Brain microvascular endothelial cell (primary cell): ENCODE results near the gene SH3TC2.

Source experiments
- DNase-seq: peaks from one replicate; pipeline ENCODE4 v3.0.0-alpha.2; 2020
- H3K27ac ChIP-seq: fragments of 250-450 bp; sonication (Bioruptor Pico); 2 replicates; pipeline ENCODE4 v1.5.1; 2020; ENCODE audit warnings: mild to moderate bottlenecking, moderate library complexity
- H3K27me3 ChIP-seq: fragments of 250-450 bp; sonication (Bioruptor Pico); replicated peaks from 2 replicates; pipeline ENCODE4 v1.5.1; 2020; ENCODE audit warnings: mild to moderate bottlenecking
- H3K36me3 ChIP-seq: fragments of 250-450 bp; sonication (Bioruptor Pico); replicated peaks from 2 replicates; pipeline ENCODE4 v1.5.1; 2020; ENCODE audit warnings: mild to moderate bottlenecking
- H3K4me3 ChIP-seq: 2 replicates; pipeline ENCODE4 v1.5.1; 2011; ENCODE audit warnings: low read depth, mild to moderate bottlenecking, control low read depth, low read length, moderate library complexity
- in situ Hi-C: cut with HindIII; loops from 2 replicates; pipeline ENCODE4 v1.10.0; 2017; ENCODE audit warnings: low sequenced_read_pairs, low pct_ligation_motif_present
- TF ChIP-seq, protein P1 (sequence below): IDR thresholded peaks from 2 replicates; pipeline ENCODE4 v1.5.1; 2011; ENCODE audit warnings: low read depth, mild to moderate bottlenecking, moderate library complexity, low read length, control low read depth, inconsistent platforms; ENCODE audit errors: missing control alignments

The SH3TC2 gene

GRCh38 chr5:149094996-149095395, 32.1 kb upstream of the SH3TC2 start:
- H3K27ac ChIP-seq, result no peak overlapping the region
- H3K4me3 ChIP-seq, result no peak overlapping the region
- no peaks in the 10 kb centered on the region for H3K27me3 ChIP-seq
- no peak for DNase-seq
- in situ Hi-C loops, result no loop called here
- H3K36me3 ChIP-seq, result no peaks in the 10 kb centered on the region
- TF ChIP-seq, protein P1, sequence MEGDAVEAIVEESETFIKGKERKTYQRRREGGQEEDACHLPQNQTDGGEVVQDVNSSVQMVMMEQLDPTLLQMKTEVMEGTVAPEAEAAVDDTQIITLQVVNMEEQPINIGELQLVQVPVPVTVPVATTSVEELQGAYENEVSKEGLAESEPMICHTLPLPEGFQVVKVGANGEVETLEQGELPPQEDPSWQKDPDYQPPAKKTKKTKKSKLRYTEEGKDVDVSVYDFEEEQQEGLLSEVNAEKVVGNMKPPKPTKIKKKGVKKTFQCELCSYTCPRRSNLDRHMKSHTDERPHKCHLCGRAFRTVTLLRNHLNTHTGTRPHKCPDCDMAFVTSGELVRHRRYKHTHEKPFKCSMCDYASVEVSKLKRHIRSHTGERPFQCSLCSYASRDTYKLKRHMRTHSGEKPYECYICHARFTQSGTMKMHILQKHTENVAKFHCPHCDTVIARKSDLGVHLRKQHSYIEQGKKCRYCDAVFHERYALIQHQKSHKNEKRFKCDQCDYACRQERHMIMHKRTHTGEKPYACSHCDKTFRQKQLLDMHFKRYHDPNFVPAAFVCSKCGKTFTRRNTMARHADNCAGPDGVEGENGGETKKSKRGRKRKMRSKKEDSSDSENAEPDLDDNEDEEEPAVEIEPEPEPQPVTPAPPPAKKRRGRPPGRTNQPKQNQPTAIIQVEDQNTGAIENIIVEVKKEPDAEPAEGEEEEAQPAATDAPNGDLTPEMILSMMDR, result no peak

- Histone ChIP-seq H3K27ac (no peak overlapping the region), H3K4me3 (no peak overlapping the region), H3K27me3 (no peaks in the 10 kb centered on the region), H3K36me3 (no peaks in the 10 kb centered on the region)
- TF ChIP-seq, protein P1, result no peak
- in situ Hi-C loops, result no loop called here
- DNase-seq, result no peak
These were observed 30.8 kb upstream of the SH3TC2 start for GRCh38 chr5:149093625-149094024.

DNA sequence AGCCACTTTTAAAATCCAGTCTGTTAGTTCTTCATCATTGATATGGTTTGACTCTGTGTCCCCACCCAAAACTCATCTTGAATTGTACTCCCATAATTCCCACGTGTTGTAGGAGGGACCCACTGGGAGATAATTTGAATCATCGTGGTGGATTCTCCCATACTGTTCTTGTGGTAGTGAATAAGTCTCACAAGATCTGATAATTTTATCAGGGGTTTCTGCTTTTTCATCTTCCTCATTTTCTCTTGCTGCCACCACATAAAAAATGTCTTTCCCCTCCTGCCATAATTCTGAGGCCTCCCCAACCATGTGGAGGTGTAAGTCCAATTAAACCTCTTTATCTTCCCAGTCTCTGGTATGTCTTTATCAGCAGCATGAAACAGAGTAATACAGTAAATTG, 26.9 kb upstream of the SH3TC2 start:
- H3K27me3 ChIP-seq, result no peaks in the 10 kb centered on the region
- no peak overlapping the region for H3K27ac ChIP-seq
- in situ Hi-C loops, result no loop called here
- H3K36me3 ChIP-seq, result no peaks in the 10 kb centered on the region
- DNase-seq, result no peak
- H3K4me3 ChIP-seq, result no peak overlapping the region
- TF ChIP-seq, protein P1, result no peak

- Histone ChIP-seq H3K27ac (no peak overlapping the region), H3K4me3 (no peak overlapping the region), H3K36me3 (no peaks in the 10 kb centered on the region), H3K27me3 (no peaks in the 10 kb centered on the region)
- no peak for DNase-seq
- in situ Hi-C loops, result no loop called here
- TF ChIP-seq, protein P1, result no peak
These were observed 25.8 kb upstream of the SH3TC2 start for GRCh38 chr5:149088686-149089085.

DNA sequence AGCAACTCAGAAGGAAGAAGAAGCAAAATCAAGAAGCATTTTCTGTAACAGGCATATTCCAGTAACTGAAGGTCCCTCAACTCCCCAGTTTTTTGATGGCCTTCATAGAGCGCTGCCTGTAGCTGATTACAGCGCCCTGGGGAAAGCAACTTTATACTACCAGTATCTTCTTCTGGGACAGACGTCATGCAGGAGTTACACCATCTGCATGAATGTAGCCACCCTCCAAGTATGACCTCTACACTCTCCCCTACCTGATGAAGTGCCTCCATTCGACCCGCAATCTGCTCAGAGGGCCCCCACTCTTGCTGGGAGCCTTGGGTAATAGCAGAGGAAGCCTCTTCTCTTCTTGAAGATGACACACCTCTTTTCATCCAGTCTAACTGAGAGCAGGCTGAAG, 21.0 kb upstream of the SH3TC2 start:
- H3K27ac ChIP-seq, result no peak overlapping the region
- H3K27me3 ChIP-seq, result no peaks in the 10 kb centered on the region
- no peak for DNase-seq
- in situ Hi-C loops, result no loop called here
- H3K4me3 ChIP-seq, result no peak overlapping the region
- no peaks in the 10 kb centered on the region for H3K36me3 ChIP-seq
- TF ChIP-seq, protein P1, result no peak

- TF ChIP-seq, protein P1, result no peak
- in situ Hi-C loops, result no loop called here
- no peak for DNase-seq
- no peak overlapping the region for H3K4me3 ChIP-seq
- no peak overlapping the region for H3K27ac ChIP-seq
- no peaks in the 10 kb centered on the region for H3K27me3 ChIP-seq
- no peaks in the 10 kb centered on the region for H3K36me3 ChIP-seq
These were observed 19.4 kb upstream of the SH3TC2 start for GRCh38 chr5:149082271-149082670.
